HUES48 (cell line): ENCODE measurements around the gene THOC2.
"Not testable (repeated sequence)": the region's sequence is repeated elsewhere in the genome, so short reads cannot be mapped to it uniquely, and the experiment has no call there.

Experiments
- H3K27ac ChIP-seq: one replicate; pipeline ENCODE4 v1.7.0; 2013; ENCODE audit warnings: low read depth, low read length, inconsistent platforms
- H3K27me3 ChIP-seq: 2 replicates; pipeline ENCODE4 v1.6.1; 2013; ENCODE audit warnings: mild to moderate bottlenecking, low read length; ENCODE audit not compliant: control insufficient read depth, insufficient read depth
- H3K36me3 ChIP-seq: 2 replicates; pipeline ENCODE4 v1.6.1; 2013; ENCODE audit warnings: low read length; ENCODE audit not compliant: control insufficient read depth, insufficient read depth
- H3K4me1 ChIP-seq: 2 replicates; pipeline ENCODE4 v1.6.1; 2013; ENCODE audit warnings: mild to moderate bottlenecking, low read length; ENCODE audit not compliant: control insufficient read depth, insufficient read depth
- H3K4me3 ChIP-seq: 2 replicates; pipeline ENCODE4 v1.5.1; 2013; ENCODE audit warnings: mild to moderate bottlenecking, low read depth, low read length
- H3K9ac ChIP-seq: 2 replicates; pipeline ENCODE4 v1.6.1; 2013; ENCODE audit warnings: mild to moderate bottlenecking, low read depth, low read length, moderate library complexity
- H3K9me3 ChIP-seq: 2 replicates; pipeline ENCODE4 v1.6.1; 2013; ENCODE audit warnings: low read length; ENCODE audit not compliant: control insufficient read depth, insufficient read depth

THOC2 gene, protein sequence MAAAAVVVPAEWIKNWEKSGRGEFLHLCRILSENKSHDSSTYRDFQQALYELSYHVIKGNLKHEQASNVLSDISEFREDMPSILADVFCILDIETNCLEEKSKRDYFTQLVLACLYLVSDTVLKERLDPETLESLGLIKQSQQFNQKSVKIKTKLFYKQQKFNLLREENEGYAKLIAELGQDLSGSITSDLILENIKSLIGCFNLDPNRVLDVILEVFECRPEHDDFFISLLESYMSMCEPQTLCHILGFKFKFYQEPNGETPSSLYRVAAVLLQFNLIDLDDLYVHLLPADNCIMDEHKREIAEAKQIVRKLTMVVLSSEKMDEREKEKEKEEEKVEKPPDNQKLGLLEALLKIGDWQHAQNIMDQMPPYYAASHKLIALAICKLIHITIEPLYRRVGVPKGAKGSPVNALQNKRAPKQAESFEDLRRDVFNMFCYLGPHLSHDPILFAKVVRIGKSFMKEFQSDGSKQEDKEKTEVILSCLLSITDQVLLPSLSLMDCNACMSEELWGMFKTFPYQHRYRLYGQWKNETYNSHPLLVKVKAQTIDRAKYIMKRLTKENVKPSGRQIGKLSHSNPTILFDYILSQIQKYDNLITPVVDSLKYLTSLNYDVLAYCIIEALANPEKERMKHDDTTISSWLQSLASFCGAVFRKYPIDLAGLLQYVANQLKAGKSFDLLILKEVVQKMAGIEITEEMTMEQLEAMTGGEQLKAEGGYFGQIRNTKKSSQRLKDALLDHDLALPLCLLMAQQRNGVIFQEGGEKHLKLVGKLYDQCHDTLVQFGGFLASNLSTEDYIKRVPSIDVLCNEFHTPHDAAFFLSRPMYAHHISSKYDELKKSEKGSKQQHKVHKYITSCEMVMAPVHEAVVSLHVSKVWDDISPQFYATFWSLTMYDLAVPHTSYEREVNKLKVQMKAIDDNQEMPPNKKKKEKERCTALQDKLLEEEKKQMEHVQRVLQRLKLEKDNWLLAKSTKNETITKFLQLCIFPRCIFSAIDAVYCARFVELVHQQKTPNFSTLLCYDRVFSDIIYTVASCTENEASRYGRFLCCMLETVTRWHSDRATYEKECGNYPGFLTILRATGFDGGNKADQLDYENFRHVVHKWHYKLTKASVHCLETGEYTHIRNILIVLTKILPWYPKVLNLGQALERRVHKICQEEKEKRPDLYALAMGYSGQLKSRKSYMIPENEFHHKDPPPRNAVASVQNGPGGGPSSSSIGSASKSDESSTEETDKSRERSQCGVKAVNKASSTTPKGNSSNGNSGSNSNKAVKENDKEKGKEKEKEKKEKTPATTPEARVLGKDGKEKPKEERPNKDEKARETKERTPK (N-terminal part only)

DNA sequence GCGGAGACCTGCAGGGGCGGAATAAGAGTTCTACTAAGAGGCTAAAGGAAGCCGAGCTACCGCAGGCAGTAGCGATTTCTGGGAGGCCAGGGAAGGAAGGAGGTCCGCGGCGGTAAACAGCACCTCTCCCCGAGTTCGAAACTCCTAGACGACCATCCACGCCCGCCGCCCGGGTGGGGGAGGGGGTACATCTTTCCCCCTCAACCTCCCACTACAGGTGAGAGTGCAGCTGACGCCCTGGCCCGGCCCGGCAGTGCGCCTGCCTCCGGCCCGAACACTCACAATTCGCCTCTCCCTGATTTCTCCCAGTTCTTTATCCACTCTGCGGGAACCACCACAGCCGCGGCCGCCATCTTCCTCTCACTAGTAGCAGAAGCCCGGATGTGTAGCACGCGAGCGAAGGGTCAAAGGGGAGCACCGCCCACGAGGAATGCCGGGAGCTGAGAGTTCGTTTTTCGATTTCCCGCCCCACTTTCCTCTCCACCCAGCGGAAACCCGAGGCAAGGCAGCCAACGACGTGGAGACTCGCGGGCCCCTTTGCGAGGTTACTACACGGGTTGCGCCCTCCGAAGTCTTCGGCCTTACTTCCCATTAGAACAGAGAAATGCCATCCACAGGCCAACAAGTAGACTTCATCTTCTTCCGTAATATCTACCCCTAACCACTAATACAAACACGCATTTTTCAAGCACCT is at the start of gene THOC2:
Gene THOC2, minus strand, starts transcription at position 383 of the 694 bp plus-strand sequence. Its CDS starts 30 bp downstream, at position 353.
- Histone ChIP-seq H3K4me1 (0 out of 2 replicates have a peak, but pooled peaks cover 10% of the 10 kb centered on the region), H3K9ac (peak within 1 kb of the TSS; percentile 86), H3K4me3 (peak within 1 kb of the TSS; percentile 90)

DNA sequence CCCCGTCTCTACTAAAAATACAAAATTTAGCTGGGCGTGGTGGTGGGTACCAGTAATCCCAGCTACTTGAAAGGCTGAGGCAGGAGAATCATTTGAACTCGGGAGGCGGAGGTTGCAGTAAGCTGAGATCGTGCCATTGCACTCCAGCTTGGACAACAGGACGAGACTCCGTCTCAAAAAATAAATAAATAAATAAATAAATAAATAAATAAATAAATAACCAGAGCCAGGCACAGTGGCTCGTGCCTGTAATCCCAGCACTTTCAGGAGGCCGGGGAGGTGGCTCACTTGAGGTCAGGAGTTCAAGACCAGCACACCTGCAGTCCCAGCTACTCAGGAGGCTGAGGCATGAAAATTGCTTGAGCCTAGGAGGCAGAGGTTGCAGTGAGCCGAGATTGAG is 48.9 kb upstream of the THOC2 start:
- H3K27me3 ChIP-seq, H3K27ac ChIP-seq, H3K4me1 ChIP-seq: not testable (repeated sequence)

More for the DNA sequence above, at the start of gene THOC2:
- Histone ChIP-seq H3K27ac (peak within 1 kb of the TSS; percentile 81), H3K36me3 (no peaks in the 10 kb centered on the region), H3K27me3 (no peaks in the 10 kb centered on the region), H3K9me3 (no peaks in the 10 kb centered on the region)

DNA sequence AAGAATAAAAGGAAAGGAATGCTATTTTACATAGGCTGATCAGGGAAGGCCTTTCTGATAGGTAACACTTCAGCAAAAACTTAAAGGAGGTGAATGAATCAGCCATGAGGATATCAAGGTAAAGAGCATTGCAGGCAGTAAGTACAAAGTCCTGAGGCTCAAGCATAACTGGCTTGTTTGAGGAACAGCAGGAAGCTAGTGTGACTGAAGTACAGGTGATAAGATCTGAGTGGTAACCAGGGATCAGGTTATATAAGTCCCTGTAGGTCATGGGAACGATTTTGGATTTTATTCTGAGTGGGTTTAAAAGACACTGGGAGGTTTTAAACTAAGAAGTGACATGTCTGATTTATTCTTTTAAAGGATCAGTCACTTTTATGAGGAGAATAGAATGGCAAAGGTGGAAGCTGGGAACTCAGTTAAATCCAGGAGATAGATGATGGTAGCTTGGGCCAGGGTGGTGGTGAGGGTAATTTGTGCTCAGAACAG is 47.1 kb upstream of the THOC2 start:
- peak overlapping the region; percentile 68 for H3K27ac ChIP-seq
- H3K9ac ChIP-seq: no peak overlapping the region
- no peak overlapping the region for H3K4me3 ChIP-seq
- no peaks in the 10 kb centered on the region for H3K9me3 ChIP-seq
- no peaks in the 10 kb centered on the region for H3K36me3 ChIP-seq
- H3K4me1 ChIP-seq: peaks cover 3% of the 10 kb centered on the region; the same call in 1 of the 2 replicates
- H3K27me3 ChIP-seq: no peaks in the 10 kb centered on the region

More for the DNA sequence above, 48.9 kb upstream of the THOC2 start:
- H3K4me3 ChIP-seq, H3K9me3 ChIP-seq, H3K36me3 ChIP-seq, H3K9ac ChIP-seq: not testable (repeated sequence)

DNA sequence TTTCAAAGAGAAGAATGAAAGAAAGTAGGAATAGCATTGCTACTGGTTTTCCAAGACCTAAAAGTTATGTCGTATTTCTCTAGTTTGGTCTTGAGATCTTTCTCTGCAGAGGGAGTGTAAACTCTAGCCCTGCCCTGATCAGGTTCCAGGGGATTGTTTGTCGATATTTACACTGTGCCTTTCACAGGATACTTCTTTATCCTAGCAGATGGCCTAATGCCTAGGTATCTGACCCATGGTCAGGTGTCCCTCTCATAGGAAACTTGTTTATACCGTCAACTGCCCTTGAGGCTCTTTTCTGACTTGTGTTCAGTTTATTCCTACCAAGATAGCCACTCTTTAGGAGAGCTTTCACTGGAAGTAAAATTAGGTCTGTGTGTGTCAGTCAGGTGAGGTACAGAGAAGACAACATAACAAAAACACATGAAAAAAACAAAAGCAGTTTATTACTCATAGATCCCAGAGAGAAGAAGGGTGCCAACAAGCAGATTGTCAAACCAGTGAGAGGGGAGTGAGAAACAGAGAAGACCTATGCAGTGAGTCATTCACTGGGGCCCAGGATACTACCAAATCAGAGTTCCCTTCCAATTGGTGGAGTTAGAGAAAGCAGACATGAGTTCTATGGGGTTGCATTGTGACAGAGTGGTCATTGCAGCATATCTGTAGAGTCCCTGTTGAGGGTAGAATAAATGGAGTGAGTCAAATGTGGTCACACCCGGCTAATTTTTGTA is 40.6 kb upstream of the THOC2 start:
- H3K4me1 ChIP-seq: peaks cover 3% of the 10 kb centered on the region; the same call in 1 of the 2 replicates
- H3K27me3 ChIP-seq: no peaks in the 10 kb centered on the region
- no peak overlapping the region for H3K9ac ChIP-seq
- no peaks in the 10 kb centered on the region for H3K36me3 ChIP-seq
- H3K27ac ChIP-seq: no peak overlapping the region
- H3K4me3 ChIP-seq: no peak overlapping the region
- no peaks in the 10 kb centered on the region for H3K9me3 ChIP-seq

DNA sequence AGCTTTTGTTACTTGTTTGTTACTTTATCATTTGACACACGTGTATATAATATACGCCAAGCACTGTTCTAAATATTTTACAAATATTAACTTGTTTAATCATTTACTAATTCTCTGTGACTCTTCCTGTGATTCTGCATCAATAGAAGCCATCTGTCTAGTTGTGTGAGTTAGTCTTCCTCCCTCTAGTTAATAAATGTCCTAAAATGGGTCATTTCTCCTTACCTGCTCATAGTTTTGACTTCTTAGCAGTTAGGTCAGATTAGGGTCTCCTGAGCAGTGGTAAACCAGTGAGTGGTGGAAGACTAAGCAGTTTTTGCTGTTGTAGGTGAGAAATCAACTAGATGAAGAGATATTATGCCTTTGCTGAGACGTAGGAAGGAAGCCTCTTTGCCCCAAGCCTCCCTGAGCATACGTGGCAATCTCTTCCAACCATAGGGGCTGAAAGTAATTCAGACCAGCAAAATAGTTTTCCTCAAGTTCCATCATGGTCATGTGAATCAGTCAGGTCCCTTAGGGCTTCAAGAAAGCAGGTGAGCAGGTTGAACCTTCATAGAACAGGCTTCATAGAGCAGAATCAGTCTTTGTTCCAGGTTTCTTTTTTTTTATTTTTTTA is 38.7 kb upstream of the THOC2 start:
- Histone ChIP-seq H3K4me1 (no peaks in the 10 kb centered on the region), H3K4me3 (no peak overlapping the region), H3K36me3 (no peaks in the 10 kb centered on the region), H3K9ac (no peak overlapping the region), H3K27me3 (no peaks in the 10 kb centered on the region), H3K9me3 (no peaks in the 10 kb centered on the region), H3K27ac (no peak overlapping the region)

DNA sequence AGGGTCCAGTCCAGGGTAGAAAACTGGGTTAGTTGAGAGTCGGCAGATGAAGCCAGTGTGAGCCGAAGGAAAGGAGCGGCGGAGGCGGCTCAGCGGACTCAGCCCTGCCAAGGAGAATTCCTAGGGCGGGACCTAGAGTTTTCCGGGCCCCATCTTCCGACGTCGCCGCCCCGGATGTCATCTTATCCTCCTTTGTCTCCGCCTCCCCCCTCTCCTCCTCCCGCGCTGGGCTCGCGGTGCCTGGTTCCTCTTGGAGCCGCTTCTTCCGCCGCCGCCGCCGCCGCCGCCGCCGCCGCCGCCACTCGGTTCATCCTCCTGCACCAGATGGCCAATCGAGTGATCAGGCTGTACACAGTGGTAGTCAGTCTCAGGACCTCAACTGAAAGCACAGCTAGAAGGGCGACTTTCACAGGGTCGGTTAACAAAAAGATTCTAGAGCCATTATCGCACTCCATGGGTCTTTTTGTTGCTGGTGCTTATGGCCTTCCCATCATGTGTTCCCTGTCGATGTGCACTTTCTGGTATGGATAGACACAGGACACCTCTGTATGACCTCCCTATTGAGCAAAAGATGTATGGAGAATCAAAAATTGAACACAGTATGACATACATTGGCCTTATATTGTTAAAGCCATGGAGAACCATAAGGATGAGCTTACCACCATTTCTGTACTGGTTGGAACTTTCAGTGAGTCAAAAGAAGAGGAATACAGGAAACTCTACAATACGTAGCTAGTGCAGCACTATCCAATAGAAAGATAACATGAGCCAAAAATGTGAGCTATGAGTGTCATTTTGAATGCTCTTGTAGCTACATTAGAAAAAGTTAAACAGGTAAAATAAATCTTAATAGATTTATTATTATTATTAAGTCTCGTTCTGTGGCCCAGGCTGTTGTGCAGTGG is 32.4 kb upstream of the THOC2 start:
- H3K4me1 ChIP-seq: peaks cover 4% of the 10 kb centered on the region; the same call in 1 of the 2 replicates
- peak overlapping the region; percentile 65 for H3K4me3 ChIP-seq
- peak overlapping the region; percentile 82 for H3K27ac ChIP-seq
- H3K9ac ChIP-seq: peak overlapping the region; percentile 75
- no peaks in the 10 kb centered on the region for H3K9me3 ChIP-seq
- H3K27me3 ChIP-seq: no peaks in the 10 kb centered on the region
- H3K36me3 ChIP-seq: no peaks in the 10 kb centered on the region

DNA sequence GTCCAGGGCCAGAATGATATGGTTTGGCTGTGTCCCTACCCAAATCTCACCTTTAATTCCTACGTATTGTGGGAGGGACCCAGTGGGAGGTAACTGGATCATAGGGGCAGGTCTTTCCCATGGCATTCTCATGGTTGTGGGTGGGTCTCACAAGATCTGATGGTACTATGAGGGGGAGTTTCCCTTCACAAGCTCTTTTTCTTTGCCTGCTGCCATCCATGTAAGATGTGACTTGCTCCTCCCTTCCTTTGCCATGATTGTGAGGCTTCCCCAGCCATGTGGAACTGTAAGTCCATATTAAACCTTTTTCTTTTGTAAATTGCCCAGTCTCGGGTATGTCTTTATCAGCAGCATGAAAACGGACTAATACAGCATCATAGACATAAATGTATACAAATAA is 27.0 kb upstream of the THOC2 start:
- H3K4me1 ChIP-seq, H3K27me3 ChIP-seq, H3K36me3 ChIP-seq, H3K9me3 ChIP-seq, H3K9ac ChIP-seq, H3K27ac ChIP-seq, H3K4me3 ChIP-seq: not testable (repeated sequence)

DNA sequence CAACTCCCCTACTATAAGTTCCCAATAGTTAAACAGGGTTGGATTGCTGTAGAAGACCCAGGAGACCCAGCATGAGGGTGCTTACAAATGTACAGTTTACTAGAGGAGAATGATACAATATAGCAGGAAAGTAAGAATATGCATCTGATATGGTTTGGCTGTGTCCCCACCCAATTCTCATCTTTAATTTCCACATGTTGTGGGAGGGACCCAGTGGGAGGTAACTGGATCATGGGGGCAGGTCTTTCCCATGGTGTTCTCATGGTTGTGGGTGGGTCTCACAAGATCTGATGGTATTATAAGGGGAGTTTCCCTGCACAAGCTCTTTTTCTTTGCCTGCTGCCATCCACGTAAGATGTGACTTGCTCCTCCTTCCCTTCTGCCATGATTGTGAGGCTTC is 24.9 kb upstream of the THOC2 start:
- not testable (repeated sequence) for H3K27ac ChIP-seq, H3K9ac ChIP-seq, H3K27me3 ChIP-seq, H3K4me3 ChIP-seq, H3K36me3 ChIP-seq, H3K9me3 ChIP-seq, H3K4me1 ChIP-seq

DNA sequence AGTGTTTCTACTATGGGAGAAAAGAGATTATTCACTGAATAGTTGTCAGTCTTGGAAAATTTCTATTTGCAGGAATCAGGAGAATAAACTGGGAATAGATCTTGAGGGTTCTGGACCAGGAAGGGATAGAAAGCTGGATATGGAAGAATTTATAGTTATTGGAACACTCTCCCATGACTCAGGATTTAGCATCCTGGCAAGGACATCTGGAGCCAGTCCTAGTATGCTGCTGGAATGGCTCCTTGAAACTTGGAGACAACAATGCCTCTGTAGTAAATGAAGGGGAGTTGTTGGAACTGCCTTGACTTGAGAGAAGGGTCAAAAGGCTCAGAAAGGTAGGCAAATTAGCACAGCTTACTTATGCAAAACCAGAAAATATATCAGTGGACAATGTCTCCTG is 23.5 kb upstream of the THOC2 start:
- H3K27ac ChIP-seq: no peak overlapping the region
- H3K4me1 ChIP-seq: no peaks in the 10 kb centered on the region
- peaks cover 3% of the 10 kb centered on the region for H3K9me3 ChIP-seq

More for the DNA sequence above, 23.5 kb upstream of the THOC2 start:
- Histone ChIP-seq H3K27me3 (no peaks in the 10 kb centered on the region), H3K4me3 (no peak overlapping the region), H3K36me3 (no peaks in the 10 kb centered on the region), H3K9ac (no peak overlapping the region)
